ENCODE measurements around the gene VSTM2L.
"Not testable (repeated sequence)": the region's sequence is repeated elsewhere in the genome, so short reads cannot be mapped to it uniquely, and the experiment has no call there.

The VSTM2L gene, protein sequence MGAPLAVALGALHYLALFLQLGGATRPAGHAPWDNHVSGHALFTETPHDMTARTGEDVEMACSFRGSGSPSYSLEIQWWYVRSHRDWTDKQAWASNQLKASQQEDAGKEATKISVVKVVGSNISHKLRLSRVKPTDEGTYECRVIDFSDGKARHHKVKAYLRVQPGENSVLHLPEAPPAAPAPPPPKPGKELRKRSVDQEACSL

DNA sequence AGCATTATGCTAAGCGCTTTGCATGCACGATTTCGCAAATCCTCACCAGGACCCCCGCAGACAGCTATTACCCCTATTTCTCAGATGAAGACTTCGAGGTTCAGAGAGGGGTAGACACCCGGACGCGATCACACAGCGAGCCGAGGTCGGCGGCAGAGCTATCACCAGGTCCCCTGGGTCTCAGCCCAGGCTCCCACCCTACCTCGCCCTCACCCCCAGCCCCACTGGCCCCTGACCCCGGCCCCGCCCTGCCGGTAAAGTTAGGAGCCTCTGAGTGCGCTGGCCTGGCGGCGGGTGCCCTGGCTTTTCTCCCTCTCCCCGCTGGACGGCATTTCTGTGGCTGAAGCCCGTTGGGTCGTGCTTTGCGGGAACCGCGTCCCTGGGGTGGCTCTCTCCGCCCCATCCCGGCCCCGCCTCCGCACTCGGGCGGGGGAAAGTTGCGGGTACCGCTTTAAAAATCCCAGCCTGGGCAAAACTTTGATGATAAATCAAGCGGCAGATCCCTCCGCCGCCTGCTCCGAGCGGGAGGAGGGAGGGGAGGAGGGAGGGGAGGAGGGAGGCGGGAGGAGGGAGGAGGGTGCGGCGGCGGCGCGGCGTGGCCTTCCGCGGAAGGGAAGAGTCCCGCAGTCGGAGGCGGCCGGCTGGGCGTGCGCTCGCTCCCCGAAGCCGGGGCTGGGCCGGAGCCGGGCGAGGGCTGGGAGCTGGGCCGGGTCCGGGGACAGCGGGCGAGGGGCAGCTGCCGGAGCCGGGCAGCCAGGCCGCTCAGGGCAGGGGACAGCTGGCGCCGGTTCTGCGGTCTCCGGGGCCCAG is at the start of gene VSTM2L:
Gene VSTM2L, plus strand, starts transcription at position 624 of the 810 bp plus-strand sequence. CDS start 224 bp downstream, outside the sequence.
- no peak for DNase-seq

DNA sequence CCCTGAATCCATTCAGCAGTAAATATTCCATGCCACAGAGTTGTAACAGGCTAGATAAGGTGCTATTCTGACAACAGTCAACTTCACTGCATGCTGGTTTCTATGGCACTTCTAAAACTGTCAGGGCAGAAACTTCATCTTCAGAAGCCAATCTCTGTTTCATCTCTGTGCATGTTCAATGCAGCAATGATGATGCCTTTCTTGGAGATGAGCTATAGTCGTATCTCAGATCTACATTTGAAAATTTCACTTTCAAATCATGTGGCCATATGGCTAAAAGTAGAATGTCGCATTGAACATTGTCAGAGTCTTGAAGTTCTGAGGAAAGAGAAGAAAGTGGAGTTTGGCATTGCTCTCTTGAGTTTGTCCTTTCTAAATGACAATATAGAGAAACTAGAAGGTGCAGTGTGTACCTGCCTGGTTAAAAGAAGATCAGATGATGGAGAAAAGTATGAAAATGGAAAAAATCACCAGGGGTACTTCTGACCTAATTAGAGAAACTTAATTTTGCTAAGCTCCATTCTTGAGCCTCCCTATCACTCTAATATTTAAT is 49.0 kb upstream of the VSTM2L start:
- no peak for DNase-seq

DNA sequence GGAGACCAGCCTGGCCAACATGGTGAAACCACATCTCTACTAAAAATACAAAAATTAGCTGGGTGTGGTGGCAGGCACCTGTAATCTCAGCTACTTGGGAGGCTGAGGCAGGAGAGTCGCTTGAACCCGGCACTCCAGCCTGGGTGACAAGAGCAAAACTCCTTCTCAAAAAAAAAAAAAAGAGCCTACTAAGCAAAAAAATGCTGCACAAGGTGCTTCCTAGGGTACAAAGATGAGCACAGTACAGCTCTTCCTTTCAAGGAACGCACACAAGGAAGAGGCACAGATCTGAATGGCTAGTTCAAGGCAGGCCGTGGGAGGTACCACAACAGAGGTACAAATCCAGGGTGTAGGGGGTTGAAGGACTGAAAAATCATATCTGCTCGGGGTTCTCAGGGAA is 46.9 kb upstream of the VSTM2L start:
- DNase-seq: not testable (repeated sequence)

DNA sequence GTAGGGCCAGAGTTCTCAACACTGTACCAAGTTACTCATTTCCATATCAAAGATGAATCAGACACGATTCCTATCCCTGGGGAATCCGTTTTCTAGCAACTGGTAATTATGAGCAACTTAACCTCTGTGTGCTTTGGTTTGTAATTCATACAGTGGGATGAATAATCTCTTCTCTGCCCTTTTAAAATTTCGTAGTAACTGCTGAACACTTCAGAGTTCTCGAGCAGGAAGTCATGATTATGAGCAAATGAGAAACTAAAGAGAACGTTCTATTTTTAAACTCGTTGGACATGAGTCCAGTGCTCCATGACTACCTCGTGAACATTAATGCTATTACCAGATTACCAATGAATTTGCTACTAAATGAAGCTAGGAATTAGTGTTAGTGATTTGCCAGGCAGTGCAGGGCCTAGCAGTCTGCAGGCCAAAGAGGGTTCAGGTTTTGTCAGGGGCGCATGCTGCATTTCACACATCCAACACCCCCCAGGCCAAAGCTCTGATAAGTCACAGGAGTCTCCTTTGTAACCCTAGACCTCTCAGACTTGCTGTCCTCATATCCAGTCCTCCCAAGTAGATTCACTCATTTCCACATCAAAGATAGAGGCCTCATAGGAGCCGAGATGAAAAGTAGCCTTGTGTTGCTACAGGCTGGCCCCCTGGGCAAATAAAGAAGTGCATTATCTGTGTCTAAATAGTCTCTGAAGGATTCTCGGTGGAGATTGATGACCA is 45.8 kb upstream of the VSTM2L start:
- DNase-seq: no peak

DNA sequence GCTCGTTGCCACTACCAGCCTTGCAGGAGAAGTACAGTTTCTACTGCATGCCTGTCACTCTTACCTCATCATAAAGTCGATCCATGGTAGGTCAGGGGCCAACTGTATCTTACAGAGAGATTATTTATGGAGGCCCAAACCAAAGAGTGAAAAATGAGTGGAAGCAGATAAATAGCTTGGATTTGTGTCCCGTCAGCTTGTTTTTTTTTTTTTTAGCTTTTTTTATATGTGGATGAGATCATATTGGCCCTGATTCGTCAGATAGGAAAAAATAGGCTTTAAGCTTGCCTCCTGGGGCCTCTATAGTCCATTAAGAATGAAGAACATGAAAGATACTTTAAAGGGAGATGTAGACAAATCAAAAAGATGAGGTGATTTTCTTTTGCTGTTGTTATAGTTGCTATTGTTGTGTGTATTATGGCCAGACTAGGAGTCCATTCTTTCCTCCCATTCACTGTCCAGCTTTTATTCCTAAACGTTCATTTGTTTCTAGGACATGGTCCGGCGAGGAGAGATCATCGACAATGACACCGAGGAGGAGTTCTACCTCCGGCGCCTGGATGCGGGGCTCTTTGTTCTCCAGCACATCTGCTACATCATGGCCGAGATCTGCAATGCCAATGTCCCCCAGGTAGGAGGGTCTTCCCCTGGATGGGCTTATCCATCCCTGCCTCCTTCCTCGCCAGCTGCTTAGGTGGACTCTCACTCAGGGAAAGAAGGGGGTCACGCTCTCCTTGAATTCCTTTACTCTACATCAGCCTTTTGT is 43.3 kb upstream of the VSTM2L start:
- no peak for DNase-seq

DNA sequence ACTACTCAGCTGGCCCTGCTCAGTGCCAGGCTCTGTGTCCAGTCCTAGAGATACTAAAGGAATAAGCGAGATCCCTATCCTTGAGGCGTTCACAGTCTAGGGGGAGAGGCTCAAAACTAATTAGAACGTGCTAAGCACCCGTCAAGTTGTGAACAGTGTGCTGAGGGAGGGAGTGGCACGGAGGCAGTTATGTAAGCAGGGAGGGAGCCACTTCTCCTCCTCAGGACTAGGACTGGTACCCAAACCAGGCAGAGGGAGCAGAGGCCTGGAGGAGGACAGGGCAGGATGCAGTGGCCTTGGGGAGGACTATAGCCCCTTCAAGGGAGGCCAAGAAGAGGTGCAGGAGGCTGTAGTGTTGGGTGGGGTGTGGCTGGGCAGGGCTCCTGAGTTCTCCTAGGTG is 39.6 kb upstream of the VSTM2L start:
- DNase-seq: no peak

DNA sequence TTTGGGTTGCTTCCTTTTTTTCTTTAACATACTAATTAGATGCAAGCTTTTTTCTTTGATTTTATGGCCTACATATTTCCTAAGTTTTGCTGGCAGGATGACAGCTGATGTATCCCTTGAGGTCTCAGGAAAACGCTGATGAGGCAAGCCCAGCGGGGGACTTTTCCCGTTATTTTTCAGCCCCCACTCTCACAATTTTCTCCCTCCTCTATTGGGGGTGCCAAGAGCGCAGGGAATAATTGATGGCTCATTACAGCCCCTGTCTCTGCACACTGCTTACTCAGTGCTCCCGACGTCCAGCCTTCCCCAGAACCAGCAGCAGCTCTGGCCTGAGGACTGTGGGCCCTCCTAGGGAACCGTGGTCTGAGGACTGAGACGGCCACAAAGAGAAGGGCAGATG is 38.6 kb upstream of the VSTM2L start:
- no peak for DNase-seq

DNA sequence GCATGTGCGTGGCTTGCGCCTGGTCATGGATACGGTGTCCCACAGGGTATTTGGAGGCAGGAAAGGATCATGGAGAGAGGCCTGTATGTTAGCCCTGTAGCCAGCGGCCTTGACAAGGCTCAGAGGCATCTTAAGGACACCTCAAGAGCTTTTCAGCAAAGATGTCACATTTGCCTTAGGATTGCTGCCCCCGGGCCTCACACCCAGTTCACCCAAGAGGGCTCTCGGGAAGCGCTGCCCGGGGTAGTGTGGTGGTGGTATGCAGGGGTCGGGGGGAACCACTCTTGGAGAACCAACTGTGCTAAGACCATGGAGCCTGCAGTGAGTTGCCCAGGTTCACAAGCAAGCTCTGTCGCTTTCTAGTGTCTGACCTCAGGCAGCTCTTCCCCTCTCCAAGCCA is 36.9 kb upstream of the VSTM2L start:
- DNase-seq: no peak

DNA sequence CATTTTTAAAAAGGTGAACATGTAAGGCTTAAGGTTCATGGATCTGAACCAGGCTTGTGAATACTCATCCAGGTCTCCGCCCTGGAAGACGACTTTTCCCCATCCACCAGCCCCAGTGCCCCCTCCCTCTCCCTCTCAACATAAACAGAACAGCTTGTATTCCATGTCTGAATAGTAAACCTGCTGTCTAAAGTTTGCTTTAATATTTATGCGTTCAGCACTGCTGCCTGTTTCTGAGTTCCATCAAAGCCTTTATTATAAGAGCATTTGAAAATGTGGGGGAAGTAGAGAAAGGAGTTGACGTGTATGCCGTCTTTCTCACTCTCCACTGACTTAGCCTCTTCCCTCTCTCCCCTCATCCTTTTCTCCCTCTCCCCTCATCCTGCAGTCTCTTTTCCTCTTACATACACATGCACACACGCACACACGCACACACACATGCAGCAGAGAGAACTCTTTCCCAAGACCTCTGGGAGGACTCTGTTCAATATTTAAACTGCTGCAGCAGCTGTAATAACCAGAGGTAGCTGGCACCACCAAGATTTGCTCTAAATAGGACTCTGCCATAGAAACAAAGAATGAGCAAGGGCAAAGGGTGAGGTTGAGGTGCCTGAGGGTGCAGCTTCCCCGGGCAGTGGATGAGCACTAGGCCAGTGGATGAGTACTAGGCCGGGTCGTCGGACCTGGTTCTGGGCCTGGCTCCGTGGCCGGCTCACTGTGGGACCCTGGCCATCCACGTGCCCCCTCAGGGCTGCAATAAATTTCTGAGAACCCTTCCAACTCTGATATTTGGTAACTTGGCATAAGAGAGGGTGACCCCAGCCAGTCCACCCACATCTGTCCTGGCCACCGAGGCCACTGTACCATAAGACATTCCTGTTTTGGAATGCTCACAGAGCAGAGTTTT is 35.4 kb upstream of the VSTM2L start:
- DNase-seq: no peak

DNA sequence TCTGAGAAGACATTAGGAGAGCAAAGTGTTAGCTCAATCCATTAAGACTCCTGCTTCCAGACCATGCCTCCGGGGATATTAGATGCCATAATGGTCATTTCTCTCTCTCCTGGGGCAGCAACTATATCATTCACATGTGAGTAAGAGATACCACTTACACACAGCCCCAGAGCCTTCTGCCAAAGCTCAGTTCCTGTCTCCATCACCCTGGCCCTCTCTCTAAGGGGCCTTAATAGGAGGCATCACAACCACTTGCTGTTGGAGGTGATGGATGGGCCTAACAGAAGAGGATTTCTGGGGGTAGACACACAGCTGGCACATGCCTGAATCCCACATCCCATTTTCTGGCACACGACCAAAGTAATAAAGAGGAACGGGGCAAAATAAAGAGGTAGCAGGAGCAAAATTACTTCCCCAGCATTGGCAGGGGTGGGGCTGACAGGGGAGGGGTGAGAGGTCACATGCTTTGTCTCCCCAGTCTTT is 34.0 kb upstream of the VSTM2L start:
- DNase-seq: no peak

DNA sequence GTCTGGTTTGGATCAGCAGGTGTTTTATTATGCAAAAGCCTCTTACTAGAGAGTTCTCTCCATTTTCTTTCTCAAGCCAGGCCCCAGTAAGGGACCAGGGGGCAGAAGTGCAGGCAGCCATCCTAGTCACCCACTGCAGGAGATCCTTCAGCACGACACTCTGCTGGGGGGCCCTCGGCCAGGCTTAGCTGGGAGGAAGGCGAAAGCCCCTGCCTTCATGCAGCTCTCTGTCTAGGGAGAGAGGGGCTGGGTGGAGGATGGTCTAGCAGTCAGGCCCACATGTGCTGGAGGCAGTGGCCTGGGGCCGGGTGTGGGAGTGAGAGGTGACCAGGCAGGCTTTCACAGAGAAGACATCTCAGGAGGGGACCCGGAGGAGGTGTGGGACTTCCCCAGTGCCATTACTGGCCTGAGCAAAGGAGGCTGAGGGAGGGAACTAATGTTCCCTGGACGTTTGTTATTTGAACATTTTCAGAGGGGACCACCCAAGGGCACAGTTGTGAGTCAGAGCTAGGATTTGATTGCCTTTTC is 33.5 kb upstream of the VSTM2L start:
- DNase-seq: no peak

DNA sequence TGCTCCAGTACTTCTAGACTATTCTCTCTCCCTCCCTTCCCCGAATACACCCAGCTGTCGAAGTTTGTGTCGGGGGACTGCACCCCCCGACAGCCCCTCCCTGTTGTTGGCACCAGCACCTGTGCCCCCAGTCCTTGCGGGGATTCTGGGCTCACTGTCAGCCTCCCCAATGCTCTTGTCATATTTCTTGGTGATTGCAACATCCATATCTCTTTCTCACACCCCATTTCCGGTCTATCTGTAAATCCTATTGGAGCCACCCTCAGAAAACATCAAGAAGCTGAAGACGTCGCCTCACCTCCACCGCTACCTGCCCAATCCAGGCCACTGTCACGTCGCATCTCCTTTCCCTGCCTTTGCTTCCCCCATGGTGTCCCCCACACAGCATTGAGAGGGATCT is 32.6 kb upstream of the VSTM2L start:
- DNase-seq: no peak

DNA sequence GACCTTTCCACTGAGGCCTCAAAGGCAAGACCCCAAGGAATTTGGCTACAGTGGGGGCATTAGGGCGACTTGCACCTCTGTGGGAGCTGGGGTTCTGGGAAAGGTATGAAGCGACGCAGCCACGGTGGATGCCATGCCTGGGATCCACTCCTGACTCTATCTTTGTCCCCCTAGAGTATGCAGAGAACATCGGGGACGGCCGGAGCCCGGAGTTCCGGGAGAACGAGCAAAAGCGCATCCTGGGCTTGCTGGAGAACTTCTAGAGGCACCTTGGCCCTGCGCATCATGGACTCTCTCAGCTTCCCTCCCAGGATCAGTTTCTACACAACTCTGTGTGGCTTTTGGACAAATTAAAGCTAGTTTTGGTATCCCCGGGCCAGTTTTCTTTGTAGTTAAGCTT is 31.2 kb upstream of the VSTM2L start:
- DNase-seq: no peak

DNA sequence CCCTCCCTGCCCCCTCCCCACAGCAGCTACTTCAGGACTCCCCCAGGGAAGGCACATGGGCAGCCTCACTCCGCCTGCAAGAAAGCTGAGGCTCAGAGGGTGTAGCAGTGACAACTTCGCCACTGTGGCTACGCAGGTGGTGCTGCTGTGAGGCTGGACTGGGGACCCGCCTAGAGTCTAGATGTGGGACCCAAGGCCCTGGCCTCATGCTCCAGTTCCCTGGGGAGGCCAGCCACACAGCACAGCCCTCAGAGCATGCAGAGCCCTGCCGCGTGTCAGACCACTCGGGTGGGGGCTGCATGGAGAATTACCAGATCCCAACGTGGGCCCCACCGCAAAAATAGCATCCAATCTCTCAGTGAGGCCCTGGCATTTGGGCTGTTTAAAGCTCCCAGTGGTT is 30.8 kb upstream of the VSTM2L start:
- DNase-seq: no peak

DNA sequence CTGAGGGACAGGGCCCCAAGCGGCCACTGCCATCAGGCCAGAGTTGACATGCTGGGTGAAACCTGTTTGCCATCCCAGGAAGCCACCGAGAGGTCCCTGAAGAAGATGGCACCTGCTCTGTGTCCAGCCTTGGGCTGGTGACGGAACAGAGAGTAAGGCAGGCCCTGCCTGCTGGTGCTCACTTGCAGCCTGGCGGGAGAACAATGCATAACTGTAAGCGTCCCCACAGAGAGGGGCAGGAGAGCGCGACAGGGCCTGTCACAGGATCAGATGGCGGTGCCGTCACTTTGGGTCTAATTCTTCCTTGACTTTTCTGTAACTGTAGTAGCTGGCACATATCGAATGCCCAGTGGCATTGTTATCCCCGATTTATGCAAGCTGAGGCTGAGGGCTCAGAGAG is 29.0 kb upstream of the VSTM2L start:
- DNase-seq: no peak

DNA sequence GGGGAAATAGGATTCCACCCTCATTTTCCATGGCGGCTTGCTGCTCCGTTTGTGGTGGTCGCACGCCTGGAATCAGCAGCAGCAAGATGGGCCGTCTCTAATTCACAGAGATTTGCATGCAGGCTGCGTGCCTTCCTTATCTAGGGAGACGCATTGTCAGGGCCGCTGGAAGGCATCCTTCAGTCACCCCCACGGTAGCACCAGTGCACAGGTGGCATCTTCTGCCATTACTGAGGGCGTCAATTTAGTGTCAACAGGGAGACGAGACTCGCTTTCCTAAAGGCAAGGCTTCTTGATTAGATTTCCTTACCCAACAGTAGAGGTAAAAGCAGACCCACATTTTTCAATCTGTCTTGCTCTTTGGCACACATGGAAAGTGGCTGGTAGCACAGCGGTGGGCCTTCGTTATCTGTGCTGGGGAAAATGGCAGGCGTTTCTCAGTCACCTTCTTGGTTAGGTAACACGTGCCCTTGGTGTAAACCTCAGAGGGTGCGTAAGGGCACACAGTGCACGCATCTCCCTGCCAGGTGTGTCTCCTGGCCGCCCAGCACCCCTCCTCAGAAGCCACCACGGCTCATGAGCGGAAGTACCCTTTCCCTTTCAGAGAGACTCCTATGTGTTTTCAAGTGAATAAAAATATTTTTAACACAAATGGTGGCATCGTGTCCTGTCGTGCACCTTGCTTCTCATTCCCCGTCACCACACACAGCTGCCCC is 27.3 kb upstream of the VSTM2L start:
- DNase-seq: no peak

DNA sequence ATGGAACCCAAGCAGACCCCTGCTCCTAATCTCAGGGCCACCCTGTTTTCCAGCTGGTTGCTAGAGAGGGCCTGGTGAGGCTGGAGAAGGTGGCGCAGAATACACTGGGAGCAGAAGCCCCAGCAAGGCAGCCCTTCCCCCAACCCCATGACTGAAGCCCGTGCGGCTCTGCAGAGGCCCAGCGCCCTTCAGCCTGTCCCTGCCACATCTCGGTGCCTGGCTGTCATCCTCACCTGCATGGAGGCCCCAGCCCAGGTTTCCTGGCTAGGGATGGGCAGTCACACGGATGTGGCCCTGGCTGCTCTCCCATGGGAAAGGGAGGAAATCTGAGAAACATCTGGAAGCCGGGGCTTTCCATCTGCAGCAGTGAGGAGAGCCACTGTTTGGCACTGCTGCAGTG is 26.1 kb upstream of the VSTM2L start:
- no peak for DNase-seq

DNA sequence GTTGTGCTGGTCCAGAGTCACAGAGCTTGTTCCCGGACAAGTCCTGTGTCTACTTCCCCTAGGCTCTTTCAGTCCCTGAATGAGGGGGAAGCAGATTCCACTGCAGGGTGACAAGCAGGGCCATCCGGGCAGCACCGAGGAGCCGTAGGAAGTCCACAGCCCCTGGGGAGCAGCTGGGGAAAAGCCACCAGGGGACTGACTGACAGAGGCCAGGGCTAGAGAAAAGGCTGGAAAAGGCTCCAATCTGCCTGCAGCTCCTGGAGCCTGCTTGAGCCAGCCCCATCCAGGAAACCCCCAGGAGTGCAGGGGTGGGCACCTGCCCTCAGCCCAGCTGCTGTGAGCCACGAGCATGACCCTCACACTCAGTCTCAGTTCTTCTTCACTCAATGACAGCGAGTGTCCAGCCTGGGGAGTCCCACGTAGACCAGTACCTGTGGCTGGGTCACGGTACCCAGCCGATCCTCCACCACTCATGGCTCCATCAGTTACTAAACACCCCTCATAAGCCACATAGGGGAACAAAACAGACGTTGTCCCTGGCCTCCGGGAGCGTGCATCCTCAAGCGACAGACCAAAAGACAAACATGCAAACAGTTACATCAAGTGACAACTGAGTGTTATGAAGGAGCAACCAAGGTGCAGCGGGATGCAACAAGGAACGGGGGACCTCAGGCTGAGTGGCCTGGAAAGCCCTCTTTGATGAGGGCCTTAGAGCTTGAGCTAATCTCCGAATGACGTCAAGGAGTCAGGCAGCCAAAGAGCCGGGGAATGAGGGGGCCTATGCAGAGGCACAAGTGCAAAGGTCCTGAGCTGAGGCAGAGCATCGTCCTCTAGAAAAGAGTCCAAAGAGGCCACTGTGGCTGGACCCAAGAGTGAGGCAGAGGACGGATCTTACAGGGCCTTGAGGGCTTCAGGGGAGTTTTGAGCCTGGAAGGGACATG is 24.8 kb upstream of the VSTM2L start:
- DNase-seq: no peak

DNA sequence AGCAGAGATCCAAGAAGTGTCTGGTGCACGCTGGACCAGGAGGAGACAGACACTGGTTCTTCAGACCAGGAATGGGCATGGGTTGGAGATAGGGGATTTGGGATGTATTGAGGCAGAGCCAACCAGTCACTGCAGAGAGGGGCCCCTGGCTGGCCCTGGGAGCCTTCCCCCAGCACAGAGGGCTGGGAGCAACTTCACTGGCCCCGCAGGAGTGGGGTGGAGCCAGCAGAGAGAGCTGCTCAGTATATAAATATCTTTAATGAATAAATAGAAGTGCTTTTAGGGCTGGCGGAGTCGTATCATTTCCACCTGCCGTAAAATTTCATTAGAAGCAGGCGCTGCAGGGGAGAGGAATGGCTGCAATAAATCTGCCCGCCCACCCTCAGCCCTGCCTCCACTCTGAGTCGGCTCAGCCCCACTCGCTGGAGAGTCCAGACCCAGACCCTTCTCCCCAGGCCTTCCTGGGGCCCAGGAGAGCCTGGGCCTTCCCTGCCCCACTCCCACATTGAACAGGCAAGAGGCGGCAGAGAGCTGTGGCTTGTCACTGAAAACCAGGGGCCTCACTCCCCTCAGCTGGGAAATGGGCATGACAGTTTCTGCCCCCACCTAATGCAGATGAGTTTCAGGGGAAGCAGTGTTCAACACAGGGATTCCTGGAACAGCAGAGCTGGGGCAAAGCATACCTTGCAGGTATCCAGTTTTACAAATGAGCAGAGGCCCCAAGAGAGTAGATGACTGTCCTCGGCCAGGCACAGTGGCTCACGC is 23.9 kb upstream of the VSTM2L start:
- DNase-seq: no peak

Measured in right hindlimb (tissue), 1 donor.